HCEC 1CT (cell line): ENCODE results near the gene DHX30.
A peak's percentile ranks its signal among the peaks of the same experiment; 100 is the strongest.

Experiments
- DNase-seq: peaks from one replicate; pipeline ENCODE4 v3.0.0-alpha.2; 2017

DHX30 gene

DNA sequence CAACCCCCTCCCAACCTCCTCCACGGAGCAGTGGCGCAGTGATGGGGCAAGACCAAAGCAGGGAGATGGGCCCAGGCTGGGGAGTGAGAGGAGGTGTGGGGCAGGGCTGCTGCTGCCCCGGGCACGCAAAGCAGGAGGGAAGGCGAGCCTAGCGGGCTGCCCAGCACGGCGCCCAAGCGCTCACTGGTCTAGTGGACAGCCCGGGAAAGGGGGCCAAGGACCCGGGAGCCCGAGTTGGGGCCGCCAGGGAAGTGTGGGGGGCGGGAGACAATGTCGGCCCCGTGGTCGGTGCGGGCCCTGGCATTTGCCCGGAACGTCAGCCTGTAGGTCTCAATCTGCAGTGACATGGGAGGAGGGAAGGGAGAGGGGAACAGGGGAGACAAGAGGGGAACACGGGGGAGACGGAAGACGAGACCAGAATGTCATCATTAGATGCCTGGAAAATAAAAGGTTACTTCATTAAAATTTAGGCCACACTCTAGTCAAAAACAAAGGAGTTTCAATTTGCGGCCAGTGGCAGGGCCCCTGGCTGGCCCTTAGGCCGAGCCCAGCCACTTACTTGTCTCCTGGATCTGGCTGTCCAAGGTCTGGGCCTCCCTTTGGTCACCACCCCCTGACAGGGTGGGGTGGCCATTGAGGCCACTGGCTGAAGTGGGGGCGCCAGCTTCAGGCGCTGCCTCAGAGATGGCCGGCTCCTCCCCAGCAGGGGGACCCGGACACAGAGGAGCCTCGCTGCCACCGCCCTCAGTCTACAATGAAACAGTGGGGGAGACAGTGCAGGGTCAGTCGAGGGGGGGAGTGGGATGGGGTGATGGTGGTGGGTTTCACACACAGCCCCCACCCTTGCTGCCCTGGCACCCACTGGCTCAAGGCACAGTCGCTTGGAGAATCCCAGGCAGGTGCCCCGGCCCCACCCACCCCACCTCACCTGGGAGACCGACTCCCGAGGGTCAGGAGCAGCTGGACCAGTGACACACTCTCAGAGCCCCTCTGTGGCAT, 50.0 kb downstream of the DHX30 start:
- no peak for DNase-seq

DNA sequence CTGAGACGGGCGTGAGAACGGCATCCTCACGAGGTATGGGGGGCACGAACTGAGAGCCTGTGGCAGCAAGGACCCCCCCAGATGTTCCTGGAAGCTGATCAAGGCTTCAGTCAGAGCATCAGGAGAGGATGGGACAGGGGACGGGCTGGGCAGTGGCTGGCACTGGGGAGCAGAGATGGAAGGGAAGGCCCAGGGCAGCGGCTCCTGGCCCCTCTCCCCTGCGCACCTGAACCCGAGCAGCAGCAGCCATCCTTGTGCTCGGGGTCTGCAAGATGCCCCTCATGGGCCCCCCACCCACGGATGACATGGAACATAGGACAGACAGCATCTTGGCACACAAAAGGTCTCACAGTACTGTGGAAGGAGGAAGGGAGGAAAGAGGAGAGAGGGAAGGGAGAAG, 51.3 kb downstream of the DHX30 start:
- no peak for DNase-seq

DNA sequence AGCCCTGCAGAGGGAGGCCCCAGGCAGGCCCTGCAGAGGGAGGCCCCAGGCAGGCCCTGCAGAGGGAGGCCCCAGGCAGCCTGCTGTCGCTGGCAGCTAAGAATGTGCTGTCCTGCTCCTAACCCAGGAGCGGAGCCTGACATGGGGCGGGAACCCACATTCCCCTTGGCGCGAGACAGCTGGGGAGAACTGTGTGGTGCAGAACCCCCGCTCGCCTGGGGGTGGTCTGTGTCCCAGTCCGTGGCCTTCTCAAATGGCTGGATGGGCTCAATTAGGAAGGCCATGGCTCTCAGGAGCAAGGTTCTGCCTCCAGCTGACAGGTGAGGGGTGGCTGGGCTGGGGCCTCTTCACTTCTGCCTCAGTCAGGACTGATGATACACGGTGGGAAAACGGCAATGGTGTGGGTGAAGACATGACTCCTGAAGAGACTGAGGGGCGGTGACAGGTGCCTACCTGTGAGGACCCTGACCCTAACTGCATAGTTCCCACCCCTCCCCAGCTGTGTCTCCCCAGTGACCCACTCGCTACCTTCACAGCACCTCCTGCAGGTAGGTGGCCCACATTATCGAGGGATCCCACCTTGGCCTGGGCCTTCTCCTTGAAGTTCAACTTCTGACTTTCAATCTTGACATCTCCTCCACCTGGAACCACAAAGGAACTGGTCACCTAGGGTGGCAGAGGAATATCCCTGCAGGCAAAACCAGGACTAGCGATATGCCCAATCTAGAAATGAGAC, 52.0 kb downstream of the DHX30 start:
- no peak for DNase-seq

DNA sequence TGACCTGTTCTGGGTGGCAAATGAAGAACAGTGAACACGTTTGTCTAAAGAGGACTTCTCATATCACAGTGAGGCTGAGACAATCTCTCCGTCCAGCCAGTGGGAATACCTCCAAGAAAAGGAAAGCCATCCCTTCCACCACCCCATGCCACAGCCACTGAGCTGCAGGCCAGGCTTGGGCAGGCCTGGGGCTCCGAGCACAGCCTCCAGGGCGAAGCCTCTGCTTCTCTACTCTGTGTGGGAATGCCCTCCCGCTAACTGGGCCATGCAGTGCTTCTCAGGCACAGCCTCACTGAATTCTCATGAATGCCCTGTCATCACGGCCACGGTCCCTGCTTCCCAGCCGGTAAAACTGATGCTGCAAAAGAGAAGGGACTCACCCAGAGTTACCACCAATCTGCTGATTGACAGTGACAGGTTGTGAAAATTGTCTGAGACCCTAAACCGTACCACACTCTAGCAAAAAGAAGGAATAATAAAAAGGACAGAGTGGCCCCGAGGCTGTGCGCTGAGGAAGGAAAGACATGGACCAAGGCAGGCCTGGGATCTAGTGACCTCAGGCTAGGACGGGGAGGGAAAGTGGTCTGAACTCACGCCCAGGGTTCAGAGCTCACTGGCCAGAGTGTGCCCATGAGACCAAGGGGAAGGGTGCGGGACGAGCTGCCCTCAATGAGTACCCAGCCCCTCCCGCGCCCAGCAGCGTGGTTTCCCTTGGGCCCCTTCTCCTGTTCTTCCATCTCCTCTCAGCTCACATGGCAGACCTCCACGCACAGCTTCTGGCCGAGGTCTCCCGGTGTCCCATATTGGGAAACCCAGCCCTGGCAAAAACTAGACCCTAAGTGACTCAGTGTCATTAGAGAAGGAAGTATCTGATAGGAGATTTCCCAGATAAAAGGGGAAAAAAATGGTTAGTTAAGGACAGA, 52.8 kb downstream of the DHX30 start:
- no peak for DNase-seq

DNA sequence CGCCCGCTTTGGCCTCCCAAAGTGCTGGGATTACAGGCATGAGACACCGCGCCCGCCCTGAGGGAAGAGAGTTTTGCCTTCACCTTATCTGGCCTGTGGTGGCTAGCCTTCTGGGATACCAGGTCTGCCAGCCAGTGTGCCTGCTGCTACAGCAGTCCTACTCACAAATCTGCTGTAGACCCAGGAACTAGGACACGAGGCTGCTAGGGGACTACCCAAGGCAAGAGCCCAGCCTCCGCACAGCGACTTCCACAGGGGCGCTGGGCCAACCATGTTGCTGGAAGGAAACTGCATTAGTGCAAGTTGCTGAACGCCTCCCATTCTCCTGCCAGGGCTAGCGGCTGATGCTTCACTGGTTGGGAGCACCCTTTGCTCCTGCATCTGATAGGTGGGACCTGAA, 53.7 kb downstream of the DHX30 start:
- no peak for DNase-seq

DNA sequence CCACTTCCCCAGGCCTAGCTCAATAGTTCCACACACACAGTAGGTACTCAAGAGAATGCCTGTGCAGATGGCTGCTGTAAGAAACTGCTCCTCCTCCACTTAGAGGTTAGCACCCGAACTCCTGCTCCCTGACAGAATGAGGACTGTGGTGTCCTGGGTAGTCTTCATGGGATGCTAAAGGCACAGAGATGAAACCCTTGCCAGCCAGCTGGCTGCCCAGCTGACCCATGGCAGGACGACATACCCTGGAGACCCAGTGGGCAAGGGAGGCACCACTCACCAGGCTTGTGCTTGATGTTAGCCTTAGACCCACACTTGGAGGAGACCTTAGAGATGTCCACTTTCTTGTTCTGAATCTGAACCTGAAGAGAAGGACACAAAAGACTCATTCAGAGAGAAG, 54.2 kb downstream of the DHX30 start:
- DNase-seq: no peak

DNA sequence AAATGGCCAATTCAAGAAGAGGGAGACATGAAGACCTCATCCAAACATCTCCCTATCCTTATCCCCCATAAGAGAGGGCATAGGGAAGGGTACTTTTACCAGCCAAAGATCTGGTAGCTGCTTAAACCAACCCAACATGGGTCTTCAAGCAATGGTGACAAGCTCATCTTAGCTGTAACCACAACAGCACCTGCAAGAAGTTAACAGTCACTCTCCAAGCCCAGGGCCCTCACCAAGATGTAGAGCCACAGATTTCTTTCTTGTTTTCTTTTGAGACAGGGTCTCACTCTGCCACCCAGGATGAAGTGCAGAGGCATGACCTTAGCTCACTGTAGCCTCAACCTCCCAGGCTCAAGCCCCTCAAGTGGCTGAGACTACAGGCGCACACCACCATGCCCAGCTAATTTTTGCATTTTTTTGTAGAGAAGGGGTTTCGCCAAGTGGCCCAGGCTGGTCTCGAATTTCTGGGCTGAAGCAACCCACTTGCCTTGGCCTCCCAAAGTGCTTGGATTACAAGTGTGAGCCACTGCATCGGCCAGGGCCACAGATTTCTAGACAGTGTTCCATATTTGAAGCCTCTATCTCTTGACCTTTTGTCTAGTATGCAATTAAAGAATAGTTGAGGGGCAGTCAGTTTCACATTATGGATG, 57.1 kb downstream of the DHX30 start:
- no peak for DNase-seq

DNA sequence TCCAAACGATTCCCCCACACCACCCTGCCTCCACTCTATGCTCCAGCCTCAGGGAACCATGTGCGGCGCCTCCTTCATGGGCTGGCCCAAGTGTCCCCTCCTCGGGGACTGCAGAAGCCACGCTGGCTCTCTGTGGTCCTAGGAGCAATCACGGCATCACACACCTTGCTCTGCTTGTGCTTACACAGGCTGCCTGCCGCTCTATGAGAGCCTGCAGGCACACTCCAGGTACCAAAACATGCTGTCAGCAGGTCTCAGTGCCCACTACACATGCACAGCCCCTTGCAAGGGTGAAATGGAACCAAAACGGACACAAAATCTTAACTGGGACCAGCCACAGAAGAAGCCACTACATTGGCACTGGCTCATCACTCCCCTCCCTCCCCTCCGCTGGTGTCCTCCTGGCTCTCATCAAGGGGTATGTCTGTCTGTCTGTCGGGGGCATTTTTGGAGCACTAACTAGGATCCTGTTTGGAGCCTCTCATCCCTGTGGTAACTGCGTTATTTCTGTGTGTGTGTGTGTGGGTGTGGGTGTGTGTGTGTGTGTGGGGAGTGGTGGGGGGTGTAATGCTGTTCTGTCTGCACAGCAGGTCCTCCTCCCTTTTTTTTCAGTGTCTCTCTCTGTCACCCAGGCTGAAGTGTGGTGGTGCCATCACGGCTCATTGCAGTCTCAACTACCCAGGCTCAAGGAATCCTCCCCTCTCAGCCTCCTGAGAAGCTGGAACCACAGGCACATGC, 60.6 kb downstream of the DHX30 start:
- DNase-seq: no peak

DNA sequence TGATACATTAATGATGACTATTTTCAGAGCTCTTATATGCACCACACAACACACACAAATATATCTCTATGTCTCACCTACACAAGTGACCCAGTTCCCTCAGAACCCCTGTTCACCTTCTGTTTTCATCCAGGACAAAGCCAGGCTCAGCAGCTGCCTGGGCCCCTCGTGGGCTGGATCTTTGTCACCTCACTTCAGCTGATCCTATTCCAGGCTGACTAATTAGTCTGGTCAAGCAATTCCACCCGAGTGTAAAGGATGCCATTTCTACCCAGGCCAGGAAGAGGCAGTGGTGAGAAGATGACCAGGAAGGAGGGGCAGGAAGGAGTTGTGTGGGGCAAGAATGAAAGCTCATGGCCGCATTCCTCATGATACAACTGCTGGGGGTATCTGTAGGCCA, 62.3 kb downstream of the DHX30 start:
- no peak for DNase-seq

DNA sequence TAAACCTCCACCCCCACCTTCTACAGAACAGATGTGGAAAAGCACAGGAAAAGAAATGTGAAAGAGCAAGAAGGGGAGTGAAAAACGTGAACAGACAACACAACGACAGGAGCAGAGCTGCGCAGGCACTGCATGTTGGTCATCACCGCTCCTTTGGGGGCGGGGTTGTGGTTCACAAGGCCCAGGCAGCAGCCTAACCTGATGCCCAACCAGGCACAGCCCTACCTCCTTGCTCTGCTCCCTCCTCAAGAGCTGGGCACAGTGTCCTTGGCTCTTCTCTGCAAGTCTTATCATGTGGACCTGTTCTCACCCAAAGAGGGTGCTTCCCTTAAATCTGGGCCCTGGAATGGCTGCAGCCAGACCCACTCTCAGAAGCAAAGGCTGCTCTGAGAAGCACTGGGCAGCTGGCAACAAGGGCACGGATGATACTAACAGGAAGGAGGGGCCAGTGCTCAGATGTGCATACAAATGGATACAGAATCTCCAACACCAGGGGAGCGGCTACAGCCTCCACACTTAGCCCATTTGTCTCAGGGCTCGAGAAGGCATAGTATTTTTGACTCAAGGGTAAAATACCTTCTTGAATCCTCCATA, 64.6 kb downstream of the DHX30 start:
- DNase-seq: no peak

DNA sequence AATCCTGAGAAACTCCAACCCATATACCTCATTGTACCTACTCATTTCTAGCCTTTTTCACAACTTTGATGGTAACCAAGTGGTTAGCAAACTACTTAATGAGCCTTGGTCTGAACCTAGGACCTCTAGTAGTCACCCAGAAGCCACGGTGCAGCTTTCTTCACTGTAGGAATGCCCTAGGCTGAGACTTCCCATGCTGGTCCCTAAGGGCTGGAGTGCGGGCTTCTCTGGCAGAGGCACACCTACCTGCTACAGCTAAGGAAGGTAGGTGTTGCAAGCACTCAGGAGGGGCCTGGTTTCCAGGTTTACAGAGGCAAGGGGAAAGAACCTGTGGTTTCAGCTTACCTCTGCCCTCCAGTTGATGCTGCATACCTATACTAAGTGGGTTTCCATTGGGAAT, 65.4 kb downstream of the DHX30 start:
- DNase-seq: no peak

DNA sequence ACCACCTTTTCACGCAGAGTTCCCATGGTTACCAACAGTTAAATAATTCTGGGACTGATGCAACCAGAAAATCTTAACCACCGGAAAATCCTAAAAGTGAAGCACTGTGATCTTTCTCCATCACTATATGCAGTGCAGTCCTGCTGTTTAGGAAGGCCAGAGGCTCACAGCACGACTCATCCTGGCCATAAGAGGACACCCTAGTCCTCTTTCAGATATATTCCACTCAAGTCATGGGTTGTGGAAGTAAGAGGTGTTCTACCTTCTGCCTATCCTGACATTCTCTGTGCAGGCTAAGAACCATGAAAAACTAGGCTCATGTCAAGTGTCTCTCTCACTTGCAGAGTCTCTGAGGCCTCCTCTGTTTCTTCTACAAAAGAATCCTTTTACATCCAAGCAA, 67.2 kb downstream of the DHX30 start:
- no peak for DNase-seq

DNA sequence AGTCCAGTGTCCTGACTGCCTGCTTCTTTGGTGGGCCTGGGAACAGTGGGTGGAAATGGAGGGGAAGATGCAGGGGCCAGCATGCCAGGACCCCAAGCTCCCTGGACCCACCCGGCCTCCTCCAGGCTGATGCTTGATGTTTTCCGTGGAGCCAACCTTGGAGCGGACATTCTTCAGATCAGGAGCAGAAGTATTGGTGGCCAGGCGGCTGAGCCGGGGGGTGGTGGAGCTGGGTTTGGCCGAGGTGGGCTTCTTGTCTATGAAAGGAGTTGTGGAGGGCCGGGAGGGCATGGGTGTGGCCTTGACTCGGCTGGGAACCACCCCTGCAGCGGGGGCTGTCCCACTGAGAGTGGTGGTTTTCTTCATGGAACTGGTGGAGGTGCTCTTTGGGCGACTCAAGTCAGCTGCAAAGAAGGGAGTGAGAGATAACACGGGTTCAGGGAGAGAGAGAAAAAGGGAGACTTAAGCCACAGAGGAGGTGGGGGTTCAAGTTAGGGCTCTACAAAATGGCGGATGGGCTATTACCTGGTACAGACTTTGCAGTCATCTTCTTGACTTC, 67.8 kb downstream of the DHX30 start:
- no peak for DNase-seq

DNA sequence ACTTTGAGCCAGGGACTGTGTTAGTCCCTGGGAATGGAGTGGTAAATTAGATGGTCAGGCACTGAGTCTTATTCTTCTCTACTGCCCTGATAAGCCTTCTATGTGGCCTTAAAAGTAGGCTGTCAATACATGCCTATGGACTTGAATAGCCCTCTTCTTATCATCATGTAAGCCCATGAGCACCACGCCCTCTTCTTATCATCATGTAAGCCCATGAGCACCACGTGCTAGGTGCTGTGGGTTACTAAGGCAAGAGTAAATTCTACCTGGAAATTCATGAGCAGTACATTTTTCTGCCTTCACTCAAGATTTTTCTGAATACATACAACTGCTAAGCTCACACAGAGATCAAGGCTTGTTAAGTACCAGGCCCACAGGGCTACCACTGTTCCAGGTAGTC, 68.5 kb downstream of the DHX30 start:
- DNase-seq: no peak

DNA sequence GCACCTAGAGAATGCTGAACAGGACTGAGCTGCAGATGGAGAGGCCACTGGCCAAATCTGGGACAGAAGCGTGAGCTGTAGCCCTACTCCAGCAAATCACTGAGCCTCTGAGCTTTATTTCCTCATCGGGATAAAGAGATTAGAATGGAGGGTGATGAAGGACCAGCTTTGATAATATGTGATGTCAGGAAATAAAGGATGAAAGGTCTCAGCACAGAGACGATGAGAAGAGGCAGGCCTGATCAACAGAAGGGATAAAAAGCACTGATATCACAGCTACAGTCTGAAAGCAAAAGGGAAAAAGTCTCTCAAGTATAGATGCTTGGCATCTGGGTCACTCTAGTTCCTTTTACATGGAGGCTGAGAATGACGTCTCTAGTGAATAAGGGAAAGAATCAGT, 70.0 kb downstream of the DHX30 start:
- DNase-seq: no peak

DNA sequence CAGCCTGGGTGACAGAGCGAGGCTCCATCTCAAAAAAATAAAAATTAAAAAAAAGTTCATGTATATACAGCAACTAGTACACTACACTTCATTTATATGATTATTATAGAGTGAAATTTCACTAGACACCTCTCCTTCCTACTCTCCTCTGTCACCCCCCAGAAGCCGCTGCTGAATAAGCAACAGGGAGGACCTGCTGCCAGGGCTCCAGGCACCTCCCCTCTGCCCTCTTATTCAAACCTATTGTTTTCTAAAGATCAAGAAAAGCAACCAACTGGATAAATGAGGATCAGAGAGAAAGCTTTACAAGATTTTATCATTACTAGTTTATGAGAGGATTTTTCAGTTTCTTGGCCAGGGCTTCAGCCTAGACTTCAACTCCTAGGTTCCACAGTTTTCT, 71.5 kb downstream of the DHX30 start:
- DNase-seq: no peak

DNA sequence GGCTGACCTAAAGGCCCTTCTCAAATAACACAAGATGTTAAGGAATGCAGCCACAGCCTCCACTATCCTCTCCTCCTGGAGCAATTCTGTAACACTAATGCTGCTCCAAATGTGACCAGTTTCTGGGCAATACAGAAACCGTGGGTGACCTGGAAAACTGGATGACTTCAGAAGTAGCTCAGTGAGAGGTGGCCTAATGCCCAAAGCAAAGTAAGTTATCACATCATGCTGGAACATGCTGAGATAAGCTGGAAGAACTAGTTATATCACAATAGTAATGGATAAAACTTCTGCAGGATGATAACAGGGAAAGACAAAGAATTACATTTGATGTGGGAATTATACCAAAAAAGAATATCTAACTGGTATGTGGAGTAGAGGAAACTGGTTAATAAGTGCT, 72.0 kb downstream of the DHX30 start:
- DNase-seq: no peak

DNA sequence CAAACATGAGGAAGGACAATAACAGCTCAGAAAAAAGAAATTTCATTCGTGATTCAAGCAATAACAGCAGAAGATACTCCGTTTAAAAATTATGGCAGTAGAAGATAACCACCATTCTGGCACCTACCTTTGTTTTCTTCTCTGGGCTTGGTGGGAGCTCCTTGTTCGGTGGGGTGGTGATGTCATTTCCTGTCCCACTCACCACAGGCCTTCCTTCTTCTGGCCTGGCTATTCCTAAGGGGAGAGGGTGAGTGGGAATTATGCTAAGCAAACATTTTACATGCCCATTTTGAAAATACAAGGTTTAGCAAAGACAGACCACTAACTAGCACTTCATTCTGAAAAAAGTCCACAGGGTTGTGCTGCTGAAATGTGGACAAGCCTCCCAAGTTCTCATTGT, 74.4 kb downstream of the DHX30 start:
- peak; percentile 18 for DNase-seq

DNA sequence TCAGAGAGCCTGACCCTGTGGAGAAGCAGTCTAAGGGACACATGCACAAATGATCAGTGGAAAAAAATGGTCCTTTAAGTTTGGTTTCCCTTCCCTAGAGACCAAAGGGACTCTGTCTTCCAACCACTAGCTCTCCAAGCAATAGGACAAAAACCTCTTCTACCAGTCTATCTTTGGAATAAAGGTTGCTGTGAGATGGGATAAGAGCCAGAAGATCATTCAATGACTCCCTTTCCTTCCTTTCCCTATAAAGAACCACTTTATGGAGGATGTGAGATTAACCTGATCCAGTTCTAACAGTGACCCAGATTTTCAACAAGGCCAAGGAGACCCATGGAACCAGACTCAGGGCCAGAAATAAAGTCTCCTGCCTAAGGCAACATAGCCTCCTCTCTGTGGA, 74.8 kb downstream of the DHX30 start:
- no peak for DNase-seq

DNA sequence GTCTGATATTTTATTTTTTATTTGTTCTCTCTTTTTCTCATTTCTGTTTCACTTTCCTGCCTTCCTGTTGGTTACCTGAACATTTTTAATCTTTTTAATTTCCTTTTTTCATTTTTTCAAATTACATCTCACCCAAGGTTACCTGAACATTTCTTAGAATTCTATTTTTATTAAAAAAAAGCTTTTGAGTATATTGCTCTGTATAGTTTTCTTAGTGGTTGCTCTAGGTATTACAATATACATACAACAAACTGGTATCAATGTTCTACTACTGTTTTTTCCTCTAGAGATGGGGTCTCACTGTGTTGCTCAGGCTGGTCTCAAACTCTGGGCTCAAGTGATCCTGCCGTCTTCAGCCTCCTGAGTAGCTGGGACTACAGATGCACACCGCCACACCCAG, 79.4 kb downstream of the DHX30 start:
- DNase-seq: no peak

DNA sequence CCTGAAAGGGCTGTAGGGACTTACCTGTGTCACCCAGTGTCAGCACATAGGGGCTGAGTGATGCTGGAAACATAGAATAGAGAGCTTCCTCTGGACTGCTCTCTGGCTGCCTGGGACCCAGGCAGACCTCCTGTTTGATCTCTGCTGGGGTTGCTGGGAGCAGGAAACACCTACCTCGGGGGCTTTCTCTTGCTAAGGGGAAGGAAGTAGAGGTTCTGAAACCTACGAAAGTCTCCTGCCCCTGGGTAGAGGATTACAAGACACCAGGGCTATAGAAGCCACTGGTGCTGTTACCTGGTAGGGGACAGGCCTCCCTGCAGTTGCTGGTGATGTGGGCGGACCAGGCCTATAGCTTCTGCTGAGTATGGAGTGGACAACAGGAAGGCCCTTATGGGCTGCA, 81.7 kb downstream of the DHX30 start:
- no peak for DNase-seq
